GM21786 (cell line): ENCODE data around the gene RUNDC3A.

Experiments
- ATAC-seq: cut with Tn5 transposase; IDR thresholded peaks from one replicate; pipeline ENCODE4 v1.9.1; 2021; ENCODE audit not compliant: unreplicated experiment

Gene RUNDC3A

GRCh38 chr17:44308320-44308818 lies at the start of gene RUNDC3A:
TSS of gene RUNDC3A (plus strand) at chr17:44308601. CDS start at chr17:44308833, 232 bp downstream.
- no peak for ATAC-seq

- ATAC-seq: no peak
Observed at GRCh38 chr17:44258811-44259351, 49.5 kb upstream of the RUNDC3A start.

- no peak for ATAC-seq
Observed at GRCh38 chr17:44260296-44260695, 48.1 kb upstream of the RUNDC3A start.

GRCh38 chr17:44262654-44263225 lies 45.7 kb upstream of the RUNDC3A start:
- ATAC-seq: no peak

- ATAC-seq: no peak
Observed at GRCh38 chr17:44263345-44263902, 45.0 kb upstream of the RUNDC3A start.

- no peak for ATAC-seq
Observed at GRCh38 chr17:44266402-44267164, 41.8 kb upstream of the RUNDC3A start.

- ATAC-seq: no peak
Observed at GRCh38 chr17:44267165-44267455, 41.3 kb upstream of the RUNDC3A start.

GRCh38 chr17:44267818-44268490 lies 40.4 kb upstream of the RUNDC3A start, which contains the start of gene SLC4A1:
TSS of gene SLC4A1 (minus strand) at chr17:44268135. CDS start at chr17:44262866, 5,269 bp downstream.
- no peak for ATAC-seq

GRCh38 chr17:44268709-44269534 lies 39.5 kb upstream of the RUNDC3A start:
- ATAC-seq: no peak

- no peak for ATAC-seq
Observed at GRCh38 chr17:44269535-44270240, 38.7 kb upstream of the RUNDC3A start.

GRCh38 chr17:44272321-44272951 lies 36.0 kb upstream of the RUNDC3A start:
- ATAC-seq: no peak

GRCh38 chr17:44272954-44273353 lies 35.4 kb upstream of the RUNDC3A start:
- no peak for ATAC-seq

- ATAC-seq: no peak
Observed at GRCh38 chr17:44273607-44274006, 34.8 kb upstream of the RUNDC3A start.

GRCh38 chr17:44277976-44278375 lies 30.4 kb upstream of the RUNDC3A start:
- no peak for ATAC-seq

- no peak for ATAC-seq
Observed at GRCh38 chr17:44279346-44279665, 29.1 kb upstream of the RUNDC3A start.

- peak; percentile 92 for ATAC-seq
Observed at GRCh38 chr17:44279666-44280391, 28.6 kb upstream of the RUNDC3A start.

- no peak for ATAC-seq
Observed at GRCh38 chr17:44280392-44280937, 27.9 kb upstream of the RUNDC3A start.

GRCh38 chr17:44281570-44281969 lies 26.8 kb upstream of the RUNDC3A start:
- no peak for ATAC-seq

GRCh38 chr17:44282264-44282663 lies 26.1 kb upstream of the RUNDC3A start:
- ATAC-seq: no peak
